ENCODE data around the gene SCCPDH. TPM values are rescaled to one million over a fixed set of nuclear protein-coding genes. Genes with fewer than 3 reads are reported as not detected.

The SCCPDH gene, protein sequence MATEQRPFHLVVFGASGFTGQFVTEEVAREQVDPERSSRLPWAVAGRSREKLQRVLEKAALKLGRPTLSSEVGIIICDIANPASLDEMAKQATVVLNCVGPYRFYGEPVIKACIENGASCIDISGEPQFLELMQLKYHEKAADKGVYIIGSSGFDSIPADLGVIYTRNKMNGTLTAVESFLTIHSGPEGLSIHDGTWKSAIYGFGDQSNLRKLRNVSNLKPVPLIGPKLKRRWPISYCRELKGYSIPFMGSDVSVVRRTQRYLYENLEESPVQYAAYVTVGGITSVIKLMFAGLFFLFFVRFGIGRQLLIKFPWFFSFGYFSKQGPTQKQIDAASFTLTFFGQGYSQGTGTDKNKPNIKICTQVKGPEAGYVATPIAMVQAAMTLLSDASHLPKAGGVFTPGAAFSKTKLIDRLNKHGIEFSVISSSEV
- total RNA-seq (2022; extraction: Qiagen RNA extraction): 42.6 to 46.6 TPM (median 46.2 TPM) in 5 replicates

DNA sequence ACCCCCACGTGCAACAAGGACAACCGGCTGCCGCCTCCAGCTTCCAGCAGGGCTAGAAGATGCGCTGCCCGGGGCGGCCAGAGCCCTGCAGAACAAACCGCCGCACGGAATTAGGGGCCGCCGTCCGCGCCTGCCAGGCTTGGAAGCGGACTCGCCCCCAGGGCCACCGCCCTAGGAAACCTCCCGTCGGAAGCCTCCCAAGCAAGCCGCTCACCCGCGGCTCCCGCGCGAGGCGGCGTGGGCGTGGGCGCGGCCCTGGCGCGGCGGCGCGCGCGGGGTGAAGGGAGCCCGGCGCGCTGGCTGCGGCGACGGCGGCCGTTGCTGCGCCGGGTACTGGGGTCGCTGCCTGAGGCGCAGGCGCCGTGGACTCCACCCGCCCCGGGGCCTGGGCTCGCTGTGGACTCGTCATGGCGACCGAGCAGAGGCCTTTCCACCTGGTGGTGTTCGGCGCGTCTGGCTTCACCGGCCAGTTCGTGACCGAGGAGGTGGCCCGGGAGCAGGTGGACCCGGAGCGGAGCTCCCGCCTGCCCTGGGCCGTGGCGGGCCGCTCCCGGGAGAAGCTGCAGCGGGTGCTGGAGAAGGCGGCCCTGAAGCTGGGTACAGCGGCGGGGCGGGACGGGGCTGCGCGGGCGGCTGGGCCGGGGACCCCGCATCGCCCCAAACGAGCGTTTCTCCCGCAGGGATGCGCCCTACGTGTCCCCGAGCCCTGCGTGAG lies at the start of gene SCCPDH:
Gene SCCPDH (plus strand): TSS at position 394 of the 715 bp plus-strand sequence. CDS start 14 bp downstream, at position 408.

Other genes with a start within 250 kb of the SCCPDH start
- gene SMYD3, start 217.1 kb upstream of the SCCPDH start, total RNA-seq (2022; extraction: Qiagen RNA extraction): 13.3 to 14.0 TPM (median 13.8 TPM) in 5 replicates
- gene TFB2M, start 158.1 kb upstream of the SCCPDH start, total RNA-seq (2022; extraction: Qiagen RNA extraction): 32.1 to 40.5 TPM (median 34.6 TPM) in 5 replicates
- gene CNST, start 158.0 kb upstream of the SCCPDH start, total RNA-seq (2022; extraction: Qiagen RNA extraction): 6.9 to 8.9 TPM (median 8.2 TPM) in 5 replicates
- gene AHCTF1, start 207.5 kb downstream of the SCCPDH start, total RNA-seq (2022; extraction: Qiagen RNA extraction): 21.6 to 34.8 TPM (median 25.9 TPM) in 5 replicates